IMR-90 (cell line): Measurements from ENCODE around the gene FOXD4L1. TPM values are rescaled to one million over a fixed set of nuclear protein-coding genes. Genes with fewer than 3 reads are reported as not detected.
"Not testable (repeated sequence)": the region's sequence is repeated elsewhere in the genome, so short reads cannot be mapped to it uniquely, and the experiment has no call there.

Source experiments
- ATAC-seq: fragments of 200-7000 bp; cut with Tn5 transposase; 2 replicates; pipeline ENCODE4 v1.9.1; 2020; ENCODE audit warnings: low read depth, mild to moderate bottlenecking, moderate library complexity
- BruUV-seq: library from RNA; stranded (reverse); fragments of 400-500 nt; replicated peaks from 2 replicates; lab custom pipeline; 2021; lab: Mats Ljungman, UMichigan
- CTCF ChIA-PET: fragments of 300-600 bp; formaldehyde crosslinking; extraction: SDS; loops from one replicate; lab custom pipeline; 2021; ENCODE audit warnings: antibody characterized with exemption; lab: Yijun Ruan, JAX
- POLR2A ChIA-PET: fragments of 300-600 bp; sonication (Branson Sonifier 250); formaldehyde crosslinking; loops from one replicate; lab custom pipeline; 2022; ENCODE audit warnings: antibody characterized with exemption; ENCODE audit not compliant: unreplicated experiment; lab: Charles Lee
- DNase-seq: peaks from one replicate; pipeline ENCODE4 v3.0.0; 2013
- H2AFZ ChIP-seq: replicated peaks from 2 replicates; pipeline ENCODE3; 2013; ENCODE audit warnings: low read length, mild to moderate bottlenecking; ENCODE audit not compliant: poor library complexity
- H2AK5ac ChIP-seq: 2 replicates; pipeline ENCODE4 v1.6.1; 2013; ENCODE audit warnings: low read depth, low read length, inconsistent platforms
- H2AK9ac ChIP-seq: replicated peaks from 2 replicates; pipeline ENCODE3; 2013; ENCODE audit warnings: mild to moderate bottlenecking, low read depth, low read length, moderate library complexity; ENCODE audit not compliant: poor library complexity
- H2BK120ac ChIP-seq: 2 replicates; pipeline ENCODE4 v1.6.1; 2013; ENCODE audit warnings: low read depth, low read length, inconsistent platforms
- H2BK15ac ChIP-seq: 3 replicates; pipeline ENCODE4 v1.6.1; 2013; ENCODE audit warnings: low read depth, low read length, inconsistent platforms
- H2BK20ac ChIP-seq: 2 replicates; pipeline ENCODE4 v1.6.1; 2013; ENCODE audit warnings: low read depth, mild to moderate bottlenecking, inconsistent platforms, low read length, moderate library complexity
- H2BK5ac ChIP-seq: 2 replicates; pipeline ENCODE4 v1.6.1; 2013; ENCODE audit warnings: mild to moderate bottlenecking, low read depth, low read length, inconsistent platforms; ENCODE audit not compliant: poor library complexity, severe bottlenecking
- H3K14ac ChIP-seq: replicated peaks from 2 replicates; pipeline ENCODE4 v1.6.1; 2013; ENCODE audit warnings: low read depth, low read length, inconsistent platforms
- H3K18ac ChIP-seq: 2 replicates; pipeline ENCODE4 v1.6.1; 2013; ENCODE audit warnings: low read depth, low read length, control low read depth
- H3K23ac ChIP-seq: 2 replicates; pipeline ENCODE4 v1.6.1; 2013; ENCODE audit warnings: low read depth, low read length, inconsistent platforms
- H3K27ac ChIP-seq: 2 replicates; pipeline ENCODE4 v1.5.1; 2013; ENCODE audit warnings: mild to moderate bottlenecking, control low read depth, low read length; ENCODE audit not compliant: insufficient read depth
- H3K27me3 ChIP-seq: 2 replicates; pipeline ENCODE4 v1.6.1; 2013; ENCODE audit warnings: low read length; ENCODE audit not compliant: control insufficient read depth, insufficient read depth
- H3K36me3 ChIP-seq: 2 replicates; pipeline ENCODE4 v1.6.1; 2013; ENCODE audit warnings: low read length, mixed read lengths; ENCODE audit not compliant: control insufficient read depth, insufficient read depth
- H3K4ac ChIP-seq: 2 replicates; pipeline ENCODE4 v1.6.1; 2013; ENCODE audit warnings: low read depth, low read length, inconsistent platforms
- H3K4me1 ChIP-seq: 2 replicates; pipeline ENCODE4 v1.6.1; 2013; ENCODE audit warnings: low read length, mixed read lengths; ENCODE audit not compliant: control insufficient read depth, insufficient read depth
- H3K4me2 ChIP-seq: 2 replicates; pipeline ENCODE4 v1.6.1; 2013; ENCODE audit warnings: low read depth, mild to moderate bottlenecking, control low read depth, low read length, moderate library complexity
- H3K4me3 ChIP-seq: 2 replicates; pipeline ENCODE4 v1.5.1; 2013; ENCODE audit warnings: low read depth, mild to moderate bottlenecking, control low read depth, low read length, moderate library complexity; ENCODE audit not compliant: insufficient read depth
- H3K56ac ChIP-seq: 2 replicates; pipeline ENCODE4 v1.6.1; 2013; ENCODE audit warnings: low read length, inconsistent platforms; ENCODE audit not compliant: insufficient read depth; ENCODE audit errors: extremely low read depth
- H3K79me1 ChIP-seq, 2 experiments: 2 replicates each; pipeline ENCODE4 v1.6.1; 2013; ENCODE audit warnings: low read length in 2 of 2, inconsistent platforms in 1 of 2, low read depth in 1 of 2
- H3K9ac ChIP-seq: 2 replicates; pipeline ENCODE4 v1.6.1; 2013; ENCODE audit warnings: low read depth, low read length, control low read depth
- H3K9me1 ChIP-seq: 2 replicates; pipeline ENCODE4 v1.6.1; 2013; ENCODE audit warnings: low read length, inconsistent platforms; ENCODE audit not compliant: insufficient read depth
- H3K9me3 ChIP-seq: 2 replicates; pipeline ENCODE4 v1.6.1; 2013; ENCODE audit warnings: low read length; ENCODE audit not compliant: control insufficient read depth, insufficient read depth
- H4K20me1 ChIP-seq: 2 replicates; pipeline ENCODE4 v1.6.1; 2013; ENCODE audit warnings: low read length, inconsistent platforms; ENCODE audit not compliant: insufficient read depth
- H4K5ac ChIP-seq: 2 replicates; pipeline ENCODE4 v1.6.1; 2013; ENCODE audit warnings: mild to moderate bottlenecking, low read depth, low read length, control low read depth
- H4K8ac ChIP-seq, 2 experiments: 2 replicates each; pipeline ENCODE4 v1.6.1; 2013; ENCODE audit warnings: low read depth in 2 of 2, low read length in 2 of 2, control low read depth in 1 of 2, inconsistent platforms in 1 of 2
- H4K91ac ChIP-seq: 2 replicates; pipeline ENCODE4 v1.6.1; 2013; ENCODE audit warnings: low read depth, low read length, inconsistent platforms; ENCODE audit not compliant: insufficient read depth
- WGBS, 2 experiments: methylation state at CpG; one replicate each; pipeline versions ENCODE4 v1.1.5 to v1.1.7; 2013; ENCODE audit warnings: missing lambda C conversion rate in 2 of 2; ENCODE audit not compliant: insufficient read length in 1 of 2; ENCODE audit errors: extremely low coverage in 2 of 2; 5-methylcytosine and 5-hydroxymethylcytosine counted together
- dilution Hi-C: fragments of 300-500 bp; cut with HindIII; formaldehyde crosslinking; loops from one replicate; pipeline ENCODE4 v1.14.3; 2018; ENCODE audit warnings: low sequenced_read_pairs; ENCODE audit not compliant: unreplicated experiment
- in situ Hi-C: fragments of 300-500 bp; cut with MboI; formaldehyde crosslinking; loops from 3 replicates; pipeline ENCODE4 v1.14.3; 2019; ENCODE audit warnings: low sequenced_read_pairs, inconsistent platforms, mixed read lengths
- intact Hi-C: fragments of 100-400 bp; cut with micrococcal nuclease; formaldehyde crosslinking; loops from 2 replicates; pipeline ENCODE4 v1.10.0; 2022
- polyA plus RNA-seq, 3 experiments: library from polyadenylated mRNA; depleted of rRNA; stranded (reverse); fragments of >200 nt; gene quantifications; 2 replicates each; pipeline ENCODE4 v1.2.3, GENCODE V29; 2012; ENCODE audit warnings: low replicate concordance in 1 of 3
- total RNA-seq: library from RNA; depleted of rRNA; stranded (reverse); fragments of >200 nt; gene quantifications from 2 replicates; pipeline ENCODE4 v1.2.3, GENCODE V29; 2012

The FOXD4L1 gene
- total and polyA plus RNA-seq, 2 of the 4 experiments (the other 2 are of a cell fraction): not detected

GRCh38 chr2:113499019-113499885 lies 787 bp downstream of the FOXD4L1 start:
- H3K23ac ChIP-seq, H4K8ac ChIP-seq, H2AK5ac ChIP-seq, H4K5ac ChIP-seq, intact Hi-C loops, H4K91ac ChIP-seq, H4K20me1 ChIP-seq, dilution Hi-C loops, H3K14ac ChIP-seq, H2BK15ac ChIP-seq, H3K4me2 ChIP-seq, ATAC-seq, H3K18ac ChIP-seq, H2BK20ac ChIP-seq, H3K79me1 ChIP-seq, CTCF ChIA-PET, H3K36me3 ChIP-seq, BruUV-seq, H3K9me1 ChIP-seq, H2AK9ac ChIP-seq, H3K4me3 ChIP-seq, H3K27ac ChIP-seq, H2AFZ ChIP-seq, H2BK5ac ChIP-seq, H3K56ac ChIP-seq, H2BK120ac ChIP-seq, in situ Hi-C loops, POLR2A ChIA-PET, DNase-seq, H3K4ac ChIP-seq, H3K9me3 ChIP-seq, H3K4me1 ChIP-seq, H3K9ac ChIP-seq: not testable (repeated sequence)
- H3K27me3 ChIP-seq: peaks cover 26% of the 10 kb centered on the region
- WGBS, 2 experiments: no CpG with 5 or more reads among the region's 62 CpGs

GRCh38 chr2:113499886-113500722 lies 1.6 kb downstream of the FOXD4L1 start:
- H3K27ac ChIP-seq, H3K9me3 ChIP-seq, H3K4me3 ChIP-seq, BruUV-seq, H2BK20ac ChIP-seq, H3K56ac ChIP-seq, dilution Hi-C loops, CTCF ChIA-PET, H4K8ac ChIP-seq, H4K5ac ChIP-seq, H2BK15ac ChIP-seq, H2AFZ ChIP-seq, H3K79me1 ChIP-seq, H3K14ac ChIP-seq, H2BK5ac ChIP-seq, H3K4ac ChIP-seq, H3K9me1 ChIP-seq, DNase-seq, H3K9ac ChIP-seq, H4K91ac ChIP-seq, intact Hi-C loops, POLR2A ChIA-PET, H2AK5ac ChIP-seq, ATAC-seq, H2BK120ac ChIP-seq, H2AK9ac ChIP-seq, H4K20me1 ChIP-seq, in situ Hi-C loops, H3K4me2 ChIP-seq, H3K36me3 ChIP-seq, H3K18ac ChIP-seq, H3K23ac ChIP-seq, H3K4me1 ChIP-seq: not testable (repeated sequence)
- peaks cover 27% of the 10 kb centered on the region for H3K27me3 ChIP-seq
- WGBS, 2 experiments: no CpG with 5 or more reads among the region's 56 CpGs
